GM21619 (cell line): Measurements from ENCODE around the gene SLC39A9.
"Not testable (repeated sequence)": the region's sequence is repeated elsewhere in the genome, so short reads cannot be mapped to it uniquely, and the experiment has no call there.

Experiments used
- ATAC-seq: cut with Tn5 transposase; IDR thresholded peaks from one replicate; pipeline ENCODE4 v1.9.1; 2021; ENCODE audit not compliant: unreplicated experiment

Gene SLC39A9

GRCh38 chr14:69473946-69474345 is 75.5 kb downstream of the SLC39A9 start:
- ATAC-seq = no peak

- ATAC-seq = no peak
Measured at GRCh38 chr14:69475194-69475818, 76.8 kb downstream of the SLC39A9 start.

DNA sequence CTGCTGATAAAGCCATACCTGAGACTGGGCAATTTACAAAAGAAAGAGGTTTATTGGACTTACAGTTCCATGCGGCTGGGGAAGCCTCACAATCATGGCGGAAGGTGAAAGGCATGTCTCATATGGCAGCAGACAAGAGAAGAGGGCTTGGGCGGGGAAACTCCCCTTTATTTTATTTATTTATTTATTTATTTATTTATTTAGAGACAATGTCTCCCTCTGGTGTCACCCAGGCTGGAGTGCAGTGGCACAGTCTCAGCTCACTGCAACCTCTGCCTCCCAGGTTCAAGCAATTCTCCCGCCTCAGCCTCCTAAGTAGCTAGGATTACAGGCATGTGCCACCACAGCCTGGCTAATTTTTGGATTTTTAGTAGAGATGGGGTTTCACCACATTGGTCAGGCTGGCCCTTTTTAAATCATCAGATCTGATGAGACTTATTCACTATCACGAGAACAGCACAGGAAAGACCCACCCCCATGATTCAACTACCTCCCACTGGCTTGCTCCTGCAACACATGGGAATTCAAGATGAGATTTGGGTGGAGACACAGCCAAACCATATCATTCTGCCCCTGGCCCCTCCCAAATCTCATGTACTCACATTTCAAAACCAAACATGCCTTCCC is 78.4 kb downstream of the SLC39A9 start:
- not testable (repeated sequence) for ATAC-seq

DNA sequence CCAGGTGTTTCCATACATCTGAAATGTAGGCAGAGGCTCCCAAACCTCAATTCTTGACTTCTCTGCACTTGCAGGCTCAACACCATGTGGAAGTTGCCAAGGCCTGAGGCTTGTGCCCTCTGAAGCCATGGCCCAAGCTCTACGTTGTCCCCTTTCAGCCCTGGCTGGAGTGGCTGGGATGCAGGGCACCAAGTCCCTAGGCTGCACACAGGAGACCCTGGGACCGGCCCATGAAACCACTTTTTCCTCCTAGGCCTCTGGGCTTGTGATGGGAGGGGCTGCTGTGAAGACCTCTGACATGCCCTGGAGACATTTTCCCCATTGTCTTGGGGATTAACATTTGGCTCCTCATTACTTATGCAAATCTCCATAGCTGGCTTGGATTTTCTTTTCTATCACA is 79.6 kb downstream of the SLC39A9 start:
- not testable (repeated sequence) for ATAC-seq

DNA sequence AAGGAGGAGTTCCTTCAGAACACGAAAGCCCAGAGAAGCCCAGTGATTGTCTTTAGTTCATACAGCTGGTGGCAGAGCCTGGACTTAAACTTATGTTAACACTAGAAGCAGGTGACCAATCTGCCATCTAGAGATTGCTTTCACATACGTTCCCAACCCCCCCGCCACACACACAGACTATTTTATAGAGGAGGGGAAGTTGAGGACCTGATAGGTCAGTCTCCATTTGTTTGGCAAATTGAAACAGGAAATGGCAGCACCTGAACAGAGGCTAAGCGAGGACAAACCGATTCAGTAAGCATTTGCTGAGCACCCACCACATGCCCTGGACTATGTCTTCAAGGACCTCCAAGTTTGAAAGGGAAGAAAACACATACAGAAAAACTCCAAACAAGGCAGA is 81.2 kb downstream of the SLC39A9 start:
- ATAC-seq = no peak

DNA sequence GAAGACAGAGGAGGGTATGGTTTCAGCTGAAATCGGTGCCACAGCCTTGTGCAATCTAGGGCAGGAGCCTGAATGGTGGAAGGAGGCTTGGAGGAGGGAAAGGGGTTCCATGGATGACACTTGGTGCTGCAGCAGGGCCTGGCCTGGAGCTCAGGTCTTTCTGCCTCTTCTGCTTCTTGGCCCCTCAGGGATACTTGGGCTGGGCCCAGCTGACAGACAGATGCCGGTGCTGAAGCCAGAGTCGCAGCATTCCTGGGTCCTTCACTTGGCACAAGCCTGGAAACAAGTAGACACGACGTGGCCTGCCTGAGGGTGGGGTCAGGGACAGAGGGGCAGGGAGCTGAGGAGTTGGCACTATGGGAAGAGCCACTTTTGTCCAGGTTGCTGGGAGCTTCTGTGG is 81.6 kb downstream of the SLC39A9 start:
- no peak for ATAC-seq

DNA sequence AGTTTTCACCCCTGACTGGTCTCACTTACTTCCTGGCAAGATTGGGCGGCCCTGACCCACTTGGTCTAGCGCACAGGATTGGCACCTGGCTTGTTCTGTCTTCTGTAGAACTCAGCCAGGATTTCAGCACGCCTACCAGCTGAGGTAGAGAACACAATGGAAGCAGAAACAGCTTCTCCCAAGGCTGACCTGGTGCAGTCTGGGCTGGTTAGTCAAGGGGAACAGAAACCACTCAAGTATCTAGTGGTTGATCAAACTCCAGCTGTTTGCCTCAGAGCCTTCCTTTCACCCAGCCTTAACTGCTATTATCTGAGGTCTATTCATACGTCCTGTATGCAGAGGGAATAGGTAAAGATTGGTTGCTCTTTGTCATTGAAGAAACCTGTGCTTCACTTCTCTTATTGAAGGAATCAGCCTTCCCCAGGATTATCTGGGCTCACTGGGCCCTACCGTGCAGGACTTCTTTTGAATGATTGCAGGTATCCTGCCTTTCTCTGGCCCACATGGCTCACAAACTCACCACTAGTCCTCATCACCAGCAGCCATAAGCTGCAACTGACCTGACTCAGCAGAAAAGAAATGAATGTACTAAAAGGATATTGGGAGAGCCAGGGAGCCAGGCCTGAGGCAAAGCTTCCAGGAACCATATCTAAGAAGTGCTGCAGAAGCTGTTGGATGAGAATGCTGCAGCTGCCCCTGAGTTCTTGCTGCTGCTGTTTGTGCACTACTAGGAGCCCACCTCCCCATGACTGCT is 83.5 kb downstream of the SLC39A9 start:
- ATAC-seq = peak; percentile 94

- no peak for ATAC-seq
Measured at GRCh38 chr14:69483765-69484443, 85.4 kb downstream of the SLC39A9 start.

DNA sequence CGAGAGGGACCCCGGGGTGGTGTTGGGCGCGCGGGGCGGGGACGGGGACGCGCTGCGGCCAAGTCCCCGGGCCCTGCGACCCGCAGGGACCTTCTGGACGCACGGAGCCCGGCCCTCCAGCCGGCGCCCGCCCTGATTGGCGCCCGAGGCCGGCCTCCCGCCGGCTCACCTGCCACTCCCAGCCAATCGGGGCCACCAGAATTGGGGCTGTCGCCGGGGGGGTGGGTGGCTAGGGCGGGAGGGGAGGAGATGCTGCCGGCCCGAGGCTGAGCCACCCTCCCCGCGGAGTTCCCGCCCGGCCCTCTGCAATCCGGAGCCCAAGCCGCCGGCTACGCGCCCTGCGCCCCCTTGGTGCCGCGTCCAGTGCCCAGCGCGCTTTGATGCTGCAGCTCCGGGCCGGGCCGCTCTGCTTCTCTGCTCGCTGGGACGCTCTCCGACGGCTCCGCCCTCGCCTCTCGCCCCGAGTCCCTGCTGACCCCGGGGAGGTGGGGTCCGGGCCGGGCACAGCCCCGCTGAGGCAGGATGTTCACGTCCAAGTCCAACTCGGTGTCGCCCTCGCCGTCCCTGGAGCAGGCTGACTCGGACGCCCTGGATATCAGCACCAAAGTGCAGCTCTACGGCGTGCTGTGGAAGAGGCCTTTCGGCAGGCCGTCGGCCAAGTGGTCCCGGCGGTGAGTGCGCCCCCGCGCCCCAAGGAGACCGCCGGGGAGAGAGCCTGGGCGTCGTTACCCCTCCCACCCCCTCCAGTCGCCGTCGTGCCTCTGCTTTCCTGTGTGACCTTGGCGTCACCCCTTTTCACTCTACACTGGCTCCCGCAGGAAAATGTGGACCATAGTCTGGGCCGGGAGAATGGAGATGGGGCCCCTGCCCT is 86.2 kb downstream of the SLC39A9 start, which contains the start of gene PLEKHD1:
Gene PLEKHD1, plus strand, starts transcription at position 285 of the 871 bp plus-strand sequence. Its CDS starts 238 bp downstream, at position 523.
- no peak for ATAC-seq

- ATAC-seq = no peak
Measured at GRCh38 chr14:69485315-69485660, 86.8 kb downstream of the SLC39A9 start.

DNA sequence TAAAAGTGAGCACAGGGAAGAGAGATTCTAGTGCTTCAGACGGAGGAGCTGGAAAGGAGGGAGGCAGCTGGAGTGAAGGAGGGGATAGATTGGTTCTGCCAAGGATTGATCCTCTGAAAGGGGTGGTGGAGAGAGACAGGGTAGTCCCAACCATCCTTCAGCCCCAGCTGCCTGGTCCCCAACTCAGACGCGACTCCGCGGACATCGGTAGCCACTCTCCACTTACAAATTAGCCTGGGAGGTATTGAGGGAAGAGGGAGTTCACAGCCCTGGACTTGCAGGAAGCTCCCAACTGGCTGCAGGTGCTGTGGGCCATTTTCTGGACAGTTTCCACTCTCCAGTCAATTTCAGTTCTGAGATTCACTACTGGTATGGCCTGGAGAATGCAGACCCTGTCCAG is 87.2 kb downstream of the SLC39A9 start:
- ATAC-seq = no peak

DNA sequence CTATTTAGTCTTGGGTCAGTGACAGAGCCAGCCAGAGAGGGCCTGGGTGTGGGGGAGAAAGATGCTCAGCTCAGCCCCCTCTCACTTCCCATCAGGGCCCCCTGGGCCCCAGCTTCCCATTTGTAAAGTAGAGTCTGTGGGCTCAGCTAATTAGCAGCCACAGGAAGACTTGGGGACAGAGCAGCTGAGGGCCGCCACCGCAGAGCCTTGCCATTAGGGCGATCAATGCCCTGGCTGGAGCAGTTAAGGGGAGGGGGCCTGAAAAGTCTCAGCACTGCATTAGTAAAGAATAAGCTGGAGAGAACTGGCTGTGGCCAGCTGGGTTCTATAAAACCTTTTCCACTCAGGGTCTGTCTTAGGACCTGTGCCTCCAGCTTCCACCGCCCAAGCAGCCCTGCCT is 88.7 kb downstream of the SLC39A9 start:
- no peak for ATAC-seq

DNA sequence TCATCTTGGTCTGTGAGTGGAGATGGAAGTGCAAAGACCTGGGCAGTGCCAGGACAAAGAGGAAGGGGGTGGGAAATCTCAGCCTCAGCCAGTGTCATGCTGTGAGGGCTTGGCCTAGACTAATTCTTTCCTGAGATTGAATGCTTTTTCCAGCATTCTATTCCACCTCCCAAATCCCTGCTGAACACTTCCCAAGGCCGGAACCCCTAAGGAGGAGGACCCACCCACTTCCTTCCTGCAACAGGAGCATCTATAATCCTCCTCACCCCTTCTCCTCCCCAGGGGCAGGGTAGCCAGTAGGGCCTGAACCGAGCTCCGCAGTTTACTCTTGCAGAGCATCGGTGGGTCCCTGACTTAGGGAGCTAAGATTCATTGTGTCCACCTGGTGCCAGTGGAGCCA is 89.3 kb downstream of the SLC39A9 start:
- ATAC-seq = no peak

GRCh38 chr14:69489495-69489894 is 91.0 kb downstream of the SLC39A9 start:
- no peak for ATAC-seq

- ATAC-seq = no peak
Measured at GRCh38 chr14:69490219-69490918, 91.9 kb downstream of the SLC39A9 start.

DNA sequence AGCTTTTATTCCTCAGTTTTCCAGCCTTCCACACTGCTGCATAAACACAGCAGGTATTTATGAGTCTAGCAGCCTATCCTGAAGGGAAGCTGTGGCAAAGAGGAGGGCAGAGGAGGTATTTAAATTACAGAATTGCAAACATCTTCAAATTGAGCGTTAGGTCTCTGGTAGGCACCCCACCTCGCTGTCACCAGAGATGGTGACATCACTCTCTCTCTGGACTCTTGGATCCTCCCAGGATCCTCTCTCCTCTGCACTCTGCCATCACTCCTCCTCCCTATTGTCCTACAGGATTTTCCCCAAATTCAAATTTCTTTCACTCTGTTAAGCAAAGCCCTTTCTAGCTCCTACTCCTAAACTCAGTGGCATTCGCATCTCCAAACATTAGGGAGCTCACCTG is 92.7 kb downstream of the SLC39A9 start:
- no peak for ATAC-seq

DNA sequence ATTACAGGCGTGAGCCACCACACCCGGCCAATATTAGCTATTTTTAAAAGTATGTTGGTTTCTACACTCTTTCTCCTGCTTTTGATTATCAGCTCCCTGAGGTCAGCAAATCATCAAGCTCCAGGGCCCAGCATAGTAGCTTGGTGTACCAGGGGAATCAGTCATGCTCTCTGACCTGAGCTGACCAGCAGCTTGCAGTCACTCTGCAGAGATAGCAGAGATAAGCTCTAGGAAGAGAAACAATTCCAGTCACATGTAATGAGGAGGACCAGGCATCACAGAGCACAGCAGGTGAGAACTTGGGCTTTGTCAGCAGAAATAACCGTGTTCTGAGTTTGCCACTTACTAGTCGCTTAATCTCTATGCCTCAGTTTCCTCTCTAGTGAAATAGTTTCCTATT is 94.5 kb downstream of the SLC39A9 start:
- no peak for ATAC-seq

DNA sequence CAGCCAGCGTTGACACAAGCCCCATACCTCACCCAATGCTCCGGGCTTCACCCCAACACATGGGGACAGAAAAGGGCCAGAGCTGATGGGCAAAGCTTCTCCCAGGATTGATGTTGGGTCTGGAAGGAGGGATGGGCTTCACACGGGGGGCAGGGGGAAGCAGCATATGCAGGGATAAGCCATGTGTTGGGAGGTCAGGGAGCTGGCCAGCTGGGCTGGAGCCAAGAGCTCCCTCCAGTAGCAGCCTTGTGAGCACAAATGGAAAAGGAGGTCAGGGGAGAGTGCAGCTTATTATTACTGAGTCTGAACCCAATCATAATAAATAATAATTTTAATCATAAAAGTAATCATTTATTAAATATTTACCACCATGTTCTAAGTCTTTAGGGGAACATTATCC is 95.3 kb downstream of the SLC39A9 start:
- ATAC-seq = no peak

DNA sequence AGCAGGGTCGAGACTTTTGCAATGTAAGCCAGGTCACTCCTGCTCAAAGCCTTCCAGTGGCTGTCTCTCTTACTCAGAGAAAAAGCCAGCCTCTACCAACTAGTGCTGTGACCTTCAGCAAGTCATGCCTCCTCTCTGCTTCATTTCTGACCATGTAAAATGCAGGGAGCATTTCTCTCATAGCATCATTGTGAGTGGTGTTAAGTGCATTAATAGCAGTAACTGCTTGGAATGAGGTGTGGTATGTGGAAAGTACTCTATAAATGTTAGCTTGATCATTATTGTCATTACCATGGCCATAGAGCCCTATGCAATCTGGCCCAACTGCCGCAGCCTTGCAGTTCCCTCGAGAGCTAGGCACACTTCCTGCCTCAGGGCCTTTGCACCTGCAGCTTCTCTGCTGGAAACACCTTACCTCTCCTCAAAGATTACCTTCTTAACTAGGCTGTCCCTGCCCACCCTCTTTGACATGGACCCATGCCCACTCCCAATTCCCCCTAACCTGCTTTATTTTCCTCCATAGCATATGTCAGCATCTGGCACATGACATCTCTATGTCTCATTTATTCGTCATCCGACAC is 96.9 kb downstream of the SLC39A9 start:
- no peak for ATAC-seq

GRCh38 chr14:69497866-69498265 is 99.4 kb downstream of the SLC39A9 start:
- ATAC-seq = not testable (repeated sequence)
